SU-DHL-6 (cell line): ENCODE data around the gene NPIPB8.
"Not testable (repeated sequence)": the region's sequence is repeated elsewhere in the genome, so short reads cannot be mapped to it uniquely, and the experiment has no call there.

ENCODE experiments used
- H2AFZ ChIP-seq: fragments of 200-600 bp; sonication (generic); 2 replicates; pipeline ENCODE4 v1.6.1; 2014; ENCODE audit warnings: low read depth, mild to moderate bottlenecking, moderate library complexity, mixed read lengths, antibody characterized with exemption, low read length; ENCODE audit not compliant: severe bottlenecking
- H3F3A ChIP-seq: fragments of 200-600 bp; shearing (Covaris generic); 2 replicates; pipeline ENCODE4 v1.6.0; 2016; ENCODE audit warnings: antibody characterized with exemption, mild to moderate bottlenecking; ENCODE audit not compliant: insufficient read depth
- H3K27ac ChIP-seq: fragments of 200-600 bp; sonication (generic); 2 replicates; pipeline ENCODE4 v1.5.1; 2016; ENCODE audit warnings: low read depth, mild to moderate bottlenecking, low read length, moderate library complexity, mixed read lengths
- H3K27me3 ChIP-seq: fragments of 200-600 bp; sonication (generic), shearing (Covaris generic); 2 replicates; pipeline ENCODE4 v1.6.0; 2014; ENCODE audit warnings: mild to moderate bottlenecking, low read length
- H3K36me3 ChIP-seq: fragments of 200-600 bp; sonication (generic); 2 replicates; pipeline ENCODE4 v1.6.1; 2014; ENCODE audit warnings: mild to moderate bottlenecking, low read length, mixed read lengths
- H3K4me2 ChIP-seq: fragments of 300-600, 200-600 bp; shearing (Covaris generic), sonication (generic); 2 replicates; pipeline ENCODE4 v1.6.0; 2014; ENCODE audit warnings: low read length, low read depth, mild to moderate bottlenecking; ENCODE audit not compliant: poor library complexity, severe bottlenecking
- H3K4me3 ChIP-seq: fragments of 200-600 bp; sonication (generic); 2 replicates; pipeline ENCODE4 v1.5.1; 2014; ENCODE audit warnings: antibody characterized with exemption, low read length, mild to moderate bottlenecking, mixed read lengths; ENCODE audit not compliant: insufficient read depth, poor library complexity, severe bottlenecking
- H3K79me2 ChIP-seq: fragments of 200-600 bp; sonication (generic); 2 replicates; pipeline ENCODE4 v1.6.1; 2014; ENCODE audit warnings: mild to moderate bottlenecking, low read length, moderate library complexity; ENCODE audit not compliant: insufficient read depth
- H3K9ac ChIP-seq: fragments of 200-600 bp; sonication (generic); 2 replicates; pipeline ENCODE4 v1.7.0; 2014; ENCODE audit warnings: mild to moderate bottlenecking, low read length
- H3K9me2 ChIP-seq: fragments of 200-600 bp; sonication (generic); replicated peaks from 2 replicates; pipeline ENCODE4 v1.6.1; 2014; ENCODE audit warnings: low read length; ENCODE audit not compliant: insufficient read depth
- H3K9me3 ChIP-seq: fragments of 200-600 bp; sonication (generic); 2 replicates; pipeline ENCODE4 v1.6.1; 2014; ENCODE audit warnings: low read length, mixed read lengths; ENCODE audit not compliant: insufficient read depth
- H4K20me1 ChIP-seq: fragments of 200-600 bp; sonication (generic); 2 replicates; pipeline ENCODE4 v1.6.1; 2014; ENCODE audit warnings: low read depth, mild to moderate bottlenecking, antibody characterized with exemption, low read length, moderate library complexity, mixed read lengths
- EZH2phosphoT487 ChIP-seq: fragments of 200-600 bp; sonication (generic), shearing (Covaris generic); conservative IDR thresholded peaks from 2 replicates; pipeline ENCODE4 v1.6.1; 2018; ENCODE audit warnings: mild to moderate bottlenecking, antibody characterized with exemption, low read length, moderate library complexity, mixed read lengths
- TF ChIP-seq, protein P1 (sequence below): fragments of 200-600 bp; sonication (generic); IDR thresholded peaks from one replicate; pipeline ENCODE4 v1.5.1; 2017; ENCODE audit warnings: antibody characterized with exemption, mild to moderate bottlenecking, low read length, moderate library complexity; ENCODE audit not compliant: insufficient read depth, poor library complexity, severe bottlenecking

Gene NPIPB8

DNA sequence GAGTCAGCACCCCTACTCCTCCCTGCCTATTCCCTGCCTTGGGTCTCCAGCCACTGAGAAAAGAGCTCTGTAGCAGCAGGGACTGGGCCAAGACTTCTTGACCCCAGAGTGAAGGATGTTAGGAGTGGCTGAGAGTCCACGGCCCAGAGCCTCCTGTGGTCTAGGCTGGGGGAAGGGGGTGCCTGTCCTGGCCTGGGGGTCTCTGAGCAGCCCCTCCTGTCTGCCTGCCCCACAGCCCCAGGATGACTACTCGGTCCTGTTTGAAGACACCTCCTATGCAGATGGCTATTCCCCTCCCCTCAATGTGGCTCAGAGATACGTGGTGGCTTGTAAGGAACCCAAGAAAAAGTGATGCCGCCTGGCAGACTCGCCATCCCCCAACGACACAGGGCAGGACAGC is 46.5 kb upstream of the NPIPB8 start:
- no peaks in the 10 kb centered on the region for H3K79me2 ChIP-seq
- H3K27me3 ChIP-seq, result no peaks in the 10 kb centered on the region

DNA sequence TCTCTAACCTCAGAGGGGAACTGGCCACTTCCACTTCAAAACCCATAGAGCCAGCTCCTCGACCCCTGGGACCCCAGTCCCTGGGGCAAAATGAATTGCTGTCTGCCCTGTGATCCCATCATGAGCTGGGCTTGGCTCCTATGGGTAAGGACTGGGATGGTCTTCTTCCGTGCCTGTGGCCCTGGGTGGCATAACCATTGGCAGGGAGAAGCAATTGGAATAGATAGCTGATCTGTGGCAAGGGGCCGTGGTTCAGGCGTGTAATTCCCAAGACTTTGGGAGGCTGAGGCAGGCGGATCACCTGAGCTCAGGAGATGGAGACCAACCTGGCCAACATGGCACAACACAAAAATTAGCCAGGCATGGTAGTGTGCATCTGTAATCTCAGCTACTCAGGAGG is 45.4 kb upstream of the NPIPB8 start:
- Histone ChIP-seq H3K27ac (no peak overlapping the region), H3K4me2 (no peak overlapping the region), H2AFZ (no peak overlapping the region), H3K27me3 (no peaks in the 10 kb centered on the region), H4K20me1 (no peaks in the 10 kb centered on the region), H3F3A (no peaks in the 10 kb centered on the region), H3K9me2 (no peaks in the 10 kb centered on the region), H3K4me3 (no peak overlapping the region), H3K9me3 (no peaks in the 10 kb centered on the region), H3K79me2 (no peaks in the 10 kb centered on the region), H3K36me3 (no peaks in the 10 kb centered on the region), H3K9ac (no peak overlapping the region)
- TF ChIP-seq, protein P1, sequence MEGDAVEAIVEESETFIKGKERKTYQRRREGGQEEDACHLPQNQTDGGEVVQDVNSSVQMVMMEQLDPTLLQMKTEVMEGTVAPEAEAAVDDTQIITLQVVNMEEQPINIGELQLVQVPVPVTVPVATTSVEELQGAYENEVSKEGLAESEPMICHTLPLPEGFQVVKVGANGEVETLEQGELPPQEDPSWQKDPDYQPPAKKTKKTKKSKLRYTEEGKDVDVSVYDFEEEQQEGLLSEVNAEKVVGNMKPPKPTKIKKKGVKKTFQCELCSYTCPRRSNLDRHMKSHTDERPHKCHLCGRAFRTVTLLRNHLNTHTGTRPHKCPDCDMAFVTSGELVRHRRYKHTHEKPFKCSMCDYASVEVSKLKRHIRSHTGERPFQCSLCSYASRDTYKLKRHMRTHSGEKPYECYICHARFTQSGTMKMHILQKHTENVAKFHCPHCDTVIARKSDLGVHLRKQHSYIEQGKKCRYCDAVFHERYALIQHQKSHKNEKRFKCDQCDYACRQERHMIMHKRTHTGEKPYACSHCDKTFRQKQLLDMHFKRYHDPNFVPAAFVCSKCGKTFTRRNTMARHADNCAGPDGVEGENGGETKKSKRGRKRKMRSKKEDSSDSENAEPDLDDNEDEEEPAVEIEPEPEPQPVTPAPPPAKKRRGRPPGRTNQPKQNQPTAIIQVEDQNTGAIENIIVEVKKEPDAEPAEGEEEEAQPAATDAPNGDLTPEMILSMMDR, result no peak
- TF ChIP-seq EZH2phosphoT487, result no peak

More for the DNA sequence above, 46.5 kb upstream of the NPIPB8 start:
- Histone ChIP-seq H3K4me2 (no peak overlapping the region), H3F3A (no peaks in the 10 kb centered on the region), H3K36me3 (no peaks in the 10 kb centered on the region), H2AFZ (no peak overlapping the region), H3K9me2 (no peaks in the 10 kb centered on the region), H3K4me3 (no peak overlapping the region), H3K27ac (no peak overlapping the region), H3K9ac (no peak overlapping the region), H3K9me3 (no peaks in the 10 kb centered on the region), H4K20me1 (no peaks in the 10 kb centered on the region)
- TF ChIP-seq, protein P1, result no peak

DNA sequence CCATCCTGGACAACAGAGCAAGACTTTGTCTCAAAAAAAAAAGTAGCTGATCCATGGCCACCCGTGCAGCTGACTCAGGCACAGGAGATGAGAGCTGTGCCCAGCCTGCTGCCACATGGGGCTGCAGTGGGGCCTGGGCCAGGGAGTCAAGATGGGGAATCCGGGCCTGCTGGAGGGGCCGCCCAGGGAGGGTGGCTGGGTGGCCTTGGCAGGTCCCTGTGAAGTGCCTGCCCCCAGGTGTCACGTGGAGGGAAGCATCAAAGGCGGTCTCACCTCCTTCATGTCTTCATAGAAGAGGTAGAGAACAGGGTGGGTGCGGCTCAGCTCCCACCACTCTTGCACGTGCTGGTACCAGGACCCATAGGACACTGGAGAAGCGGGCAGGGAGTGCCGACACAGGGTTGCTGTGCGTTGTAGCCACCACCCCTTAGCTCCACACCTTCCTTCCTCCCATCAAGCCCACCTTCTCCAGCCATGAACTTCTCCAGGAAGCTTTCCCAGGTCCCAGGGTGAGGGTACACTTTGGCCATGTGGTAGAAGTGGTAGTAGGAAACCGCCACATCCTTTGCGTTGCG is 44.8 kb upstream of the NPIPB8 start:
- Histone ChIP-seq H3K4me3 (no peak overlapping the region), H4K20me1 (no peaks in the 10 kb centered on the region), H3K27me3 (no peaks in the 10 kb centered on the region), H3K27ac (no peak overlapping the region), H3K4me2 (no peak overlapping the region), H3K36me3 (no peaks in the 10 kb centered on the region), H3K9me2 (no peaks in the 10 kb centered on the region), H3K9ac (no peak overlapping the region), H2AFZ (no peak overlapping the region), H3F3A (no peaks in the 10 kb centered on the region), H3K79me2 (no peaks in the 10 kb centered on the region), H3K9me3 (no peaks in the 10 kb centered on the region)
- TF ChIP-seq EZH2phosphoT487, result no peak
- TF ChIP-seq, protein P1, result no peak

DNA sequence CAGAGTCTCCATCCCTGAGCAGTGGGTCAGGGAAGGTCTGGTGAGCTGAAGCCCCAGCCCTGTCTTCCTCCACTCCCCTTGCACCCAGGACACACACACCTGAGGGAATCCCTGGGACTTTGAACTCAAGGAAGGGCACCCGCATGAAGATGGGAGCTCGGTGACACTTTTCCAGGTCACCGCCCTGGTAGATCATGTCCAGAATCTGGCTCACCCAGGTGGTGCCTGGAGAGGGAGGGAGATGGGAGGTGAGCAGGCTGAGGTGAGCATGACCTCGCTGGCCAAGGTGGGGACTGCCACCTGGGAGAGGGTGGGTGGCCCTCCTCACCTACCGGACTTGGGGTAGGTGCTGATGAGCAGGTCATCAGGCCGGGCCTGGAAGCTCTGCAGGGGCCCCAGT is 42.4 kb upstream of the NPIPB8 start:
- not testable (repeated sequence) for H3F3A ChIP-seq, H3K9ac ChIP-seq, H4K20me1 ChIP-seq, H3K27me3 ChIP-seq, H2AFZ ChIP-seq, H3K4me2 ChIP-seq, H3K27ac ChIP-seq, H3K79me2 ChIP-seq, H3K9me3 ChIP-seq, H3K4me3 ChIP-seq, H3K36me3 ChIP-seq, H3K9me2 ChIP-seq
